Progenitor cell of endocrine pancreas (in vitro differentiated cells): ENCODE data around the gene ZNF366. TPM values are rescaled to one million over a fixed set of nuclear protein-coding genes. Genes with fewer than 3 reads are reported as not detected.

Experiments used
- DNase-seq: peaks from one replicate; pipeline ENCODE4 v3.0.0; 2021; ENCODE audit warnings: low spot score; ENCODE audit not compliant: unreplicated experiment
- H3K27ac Mint-ChIP-seq: 2 replicates; pipeline ENCODE4 v1.8.0; 2021; ENCODE audit warnings: mild to moderate bottlenecking, moderate library complexity, mixed read lengths
- H3K27me3 Mint-ChIP-seq: 2 replicates; pipeline ENCODE4 v1.8.0; 2021; ENCODE audit warnings: mixed read lengths
- H3K36me3 Mint-ChIP-seq: 2 replicates; pipeline ENCODE4 v1.8.0; 2022; ENCODE audit warnings: mixed read lengths; ENCODE audit not compliant: insufficient read depth
- H3K4me1 Mint-ChIP-seq: 2 replicates; pipeline ENCODE4 v1.8.0; 2021; ENCODE audit warnings: low read depth, mixed read lengths
- H3K4me3 Mint-ChIP-seq: 2 replicates; pipeline ENCODE4 v1.8.0; 2021; ENCODE audit warnings: low read depth, mild to moderate bottlenecking, moderate library complexity, mixed read lengths
- H3K9me3 Mint-ChIP-seq: 2 replicates; pipeline ENCODE4 v1.8.0; 2021; ENCODE audit warnings: low read depth, mixed read lengths
- CTCF ChIP-seq: fragments of 200-600 bp; sonication (generic); IDR thresholded peaks from one replicate; pipeline ENCODE4 v1.5.0; 2021; ENCODE audit warnings: antibody characterized with exemption, mild to moderate bottlenecking; ENCODE audit not compliant: unreplicated experiment
- total RNA-seq: library from RNA; stranded (reverse); gene quantifications from 2 replicates; pipeline ENCODE4 v1.2.1, GENCODE V29; 2021

The ZNF366 gene
- total RNA-seq, 1 donor from 2014 or later = not detected

- DNase-seq = no peak
- Mint-ChIP-seq H3K36me3 (no peaks in the 10 kb centered on the region), H3K4me3 (no peak overlapping the region), H3K27me3 (peaks cover 3% of the 10 kb centered on the region), H3K27ac (no peak overlapping the region), H3K9me3 (no peaks in the 10 kb centered on the region), H3K4me1 (no peaks in the 10 kb centered on the region)
- TF ChIP-seq CTCF = no peak
These were observed 20.8 kb downstream of the ZNF366 start for GRCh38 chr5:72486371-72486770.

GRCh38 chr5:72485430-72485974 lies 21.7 kb downstream of the ZNF366 start:
- Mint-ChIP-seq H3K4me3 (no peak overlapping the region), H3K9me3 (no peaks in the 10 kb centered on the region), H3K4me1 (no peaks in the 10 kb centered on the region), H3K27me3 (peaks cover 3% of the 10 kb centered on the region), H3K36me3 (no peaks in the 10 kb centered on the region), H3K27ac (no peak overlapping the region)
- TF ChIP-seq CTCF = no peak
- DNase-seq = no peak

GRCh38 chr5:72482046-72482445 lies 25.2 kb downstream of the ZNF366 start:
- no peaks in the 10 kb centered on the region for H3K36me3 Mint-ChIP-seq
- H3K4me3 Mint-ChIP-seq = no peak overlapping the region
- no peak overlapping the region for H3K27ac Mint-ChIP-seq
- no peaks in the 10 kb centered on the region for H3K27me3 Mint-ChIP-seq
- TF ChIP-seq CTCF = no peak
- H3K9me3 Mint-ChIP-seq = no peaks in the 10 kb centered on the region
- no peak for DNase-seq
- peaks cover 2% of the 10 kb centered on the region for H3K4me1 Mint-ChIP-seq

- no peak overlapping the region for H3K4me3 Mint-ChIP-seq
- no peak for TF ChIP-seq CTCF
- H3K36me3 Mint-ChIP-seq = no peaks in the 10 kb centered on the region
- DNase-seq = no peak
- no peaks in the 10 kb centered on the region for H3K9me3 Mint-ChIP-seq
- H3K4me1 Mint-ChIP-seq = peaks cover 2% of the 10 kb centered on the region
- H3K27me3 Mint-ChIP-seq = no peaks in the 10 kb centered on the region
- H3K27ac Mint-ChIP-seq = no peak overlapping the region
These were observed 26.4 kb downstream of the ZNF366 start for GRCh38 chr5:72480841-72481240.

- H3K4me1 Mint-ChIP-seq = peaks cover 2% of the 10 kb centered on the region
- no peak overlapping the region for H3K4me3 Mint-ChIP-seq
- no peaks in the 10 kb centered on the region for H3K27me3 Mint-ChIP-seq
- no peak for TF ChIP-seq CTCF
- no peak for DNase-seq
- H3K9me3 Mint-ChIP-seq = no peaks in the 10 kb centered on the region
- H3K27ac Mint-ChIP-seq = no peak overlapping the region
- no peaks in the 10 kb centered on the region for H3K36me3 Mint-ChIP-seq
These were observed 27.3 kb downstream of the ZNF366 start for GRCh38 chr5:72479921-72480320.
